D721Med (cell line): ENCODE data around the gene BCAR1.

Source experiments
- DNase-seq: peaks from one replicate; pipeline ENCODE4 v3.0.0; 2011; ENCODE audit warnings: low spot score; ENCODE audit not compliant: insufficient read length
- FAIRE-seq: peaks from 2 replicates; lab custom pipeline; 2011; peaks lifted over from hg19 to GRCh38; lab: Jason Lieb, UNC
- CTCF ChIP-seq: IDR thresholded peaks from 2 replicates; pipeline ENCODE4 v1.5.1; 2012; ENCODE audit warnings: mild to moderate bottlenecking, control low read depth; ENCODE audit not compliant: insufficient read depth; ENCODE audit errors: missing control alignments

BCAR1 gene

DNA sequence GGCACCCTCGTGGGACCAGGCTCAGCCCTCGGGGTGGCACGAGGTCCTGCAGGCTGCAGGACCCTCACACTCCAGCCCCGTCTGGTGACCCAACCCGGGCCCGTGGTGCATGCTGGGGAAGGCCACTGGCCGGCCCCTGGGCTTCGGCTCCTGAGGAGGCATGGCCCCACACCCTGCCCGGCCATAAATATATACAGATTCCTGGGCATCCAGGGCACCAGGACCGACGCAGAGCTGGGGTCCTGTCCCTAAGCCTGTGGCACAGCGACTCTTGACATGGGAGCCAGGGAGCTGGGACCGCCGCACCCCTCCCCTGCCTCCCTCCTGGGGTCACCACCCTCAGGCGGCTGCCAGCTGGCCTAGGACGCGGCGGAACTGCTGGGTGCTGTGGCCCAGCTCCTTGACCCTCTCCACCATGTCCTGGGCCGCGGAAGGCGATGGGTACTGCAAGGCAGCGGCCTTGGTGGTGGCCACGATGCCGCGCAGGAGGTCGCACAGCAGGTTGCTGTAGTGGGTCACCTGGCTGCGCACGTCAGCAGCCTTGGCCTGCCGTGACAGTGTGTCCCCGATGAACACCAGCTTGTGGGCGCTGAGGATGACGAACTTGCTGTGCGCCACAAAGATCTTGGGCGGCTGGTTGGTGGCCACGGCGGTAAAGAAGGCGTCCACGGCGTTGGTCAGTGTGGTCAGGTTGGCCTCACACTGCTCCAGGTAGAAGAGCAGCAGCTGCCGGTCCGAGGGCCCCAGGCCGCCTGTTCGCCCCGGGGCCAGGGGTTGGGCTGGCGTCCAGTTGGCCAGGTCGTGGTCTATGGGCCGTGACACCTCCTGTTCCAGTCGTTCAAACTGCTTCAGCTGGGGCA, 22.0 kb downstream of the BCAR1 start:
- no peak for TF ChIP-seq CTCF
- no peak for FAIRE-seq
- no peak for DNase-seq

DNA sequence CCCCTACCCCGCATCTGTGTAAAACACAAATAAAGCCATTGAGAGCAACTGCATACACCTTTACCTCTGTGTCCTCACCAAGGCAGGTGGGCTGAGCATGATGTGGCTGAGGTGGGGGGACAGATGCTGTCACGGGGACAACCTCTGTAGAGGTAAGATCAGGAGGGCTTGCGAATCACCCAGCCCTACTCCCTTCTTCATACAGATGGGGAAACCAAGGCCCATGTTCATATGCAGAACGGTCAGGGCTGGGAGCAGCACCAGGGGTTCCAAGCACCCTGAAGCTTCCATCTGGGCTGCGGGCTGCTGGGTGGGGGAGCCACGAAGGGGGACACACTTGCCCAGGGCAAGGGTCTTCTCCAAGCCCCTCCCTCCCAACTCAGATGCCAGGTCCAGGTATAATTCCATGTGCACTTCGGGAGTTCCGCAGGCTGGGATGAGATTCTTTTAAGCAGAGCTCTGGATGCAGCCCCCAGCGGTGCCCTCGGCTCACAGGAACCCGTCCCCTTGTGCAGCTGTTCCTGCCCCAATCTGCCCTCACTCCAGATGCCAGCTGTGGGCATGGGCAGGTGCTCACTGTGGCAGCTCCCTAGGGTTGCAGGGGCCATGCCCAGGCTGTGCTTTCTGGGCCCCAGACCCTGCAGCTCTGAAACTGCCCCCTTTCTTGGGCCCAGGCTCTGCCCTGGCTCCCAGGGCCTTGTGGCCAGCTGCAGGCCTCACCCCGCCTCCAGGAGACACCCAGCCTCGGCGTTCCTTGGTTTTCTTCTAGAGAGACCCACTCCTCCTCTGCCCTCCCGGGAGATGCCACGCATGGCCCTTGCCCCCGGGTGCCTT, 23.1 kb downstream of the BCAR1 start:
- no peak for TF ChIP-seq CTCF
- FAIRE-seq (no peak), DNase-seq (no peak)

DNA sequence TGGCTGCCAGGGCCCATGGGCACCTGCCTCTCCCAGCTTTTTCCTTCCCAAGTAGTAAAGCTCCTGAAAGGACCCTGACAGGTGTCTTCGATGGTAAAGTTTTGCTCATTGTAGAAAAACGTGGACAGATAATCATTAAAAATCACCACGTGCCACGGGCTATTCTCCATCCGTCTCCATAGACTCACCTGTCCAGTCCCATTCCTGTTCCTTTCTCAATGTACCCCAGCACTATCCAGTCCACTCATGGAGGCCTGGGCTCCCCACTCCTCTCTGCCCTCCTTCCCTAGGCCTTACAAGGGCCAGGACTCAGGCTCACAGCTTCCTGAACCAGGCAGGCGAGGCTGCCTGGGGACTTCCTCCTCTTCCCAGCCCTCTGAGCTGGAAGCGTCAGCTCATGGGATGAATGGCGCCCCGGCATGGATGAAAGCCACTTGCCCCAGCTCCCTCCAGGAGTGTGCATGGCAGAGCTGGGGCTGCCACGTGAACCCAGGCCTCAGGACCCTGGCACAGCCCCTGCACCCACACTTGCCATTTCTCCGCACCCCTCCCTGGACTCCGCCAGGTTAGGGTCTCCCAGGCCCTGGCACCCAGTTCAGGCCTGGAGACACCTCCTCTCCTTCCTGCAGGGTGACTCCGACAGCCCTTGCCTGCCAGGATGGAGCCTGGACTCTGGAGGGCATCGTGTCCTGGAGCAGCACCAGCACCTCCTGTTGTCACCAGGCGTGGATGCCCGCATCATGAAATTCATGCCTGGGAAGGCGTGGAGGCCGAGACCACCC, 23.9 kb downstream of the BCAR1 start:
- no peak for TF ChIP-seq CTCF
- FAIRE-seq (no peak), DNase-seq (no peak)

DNA sequence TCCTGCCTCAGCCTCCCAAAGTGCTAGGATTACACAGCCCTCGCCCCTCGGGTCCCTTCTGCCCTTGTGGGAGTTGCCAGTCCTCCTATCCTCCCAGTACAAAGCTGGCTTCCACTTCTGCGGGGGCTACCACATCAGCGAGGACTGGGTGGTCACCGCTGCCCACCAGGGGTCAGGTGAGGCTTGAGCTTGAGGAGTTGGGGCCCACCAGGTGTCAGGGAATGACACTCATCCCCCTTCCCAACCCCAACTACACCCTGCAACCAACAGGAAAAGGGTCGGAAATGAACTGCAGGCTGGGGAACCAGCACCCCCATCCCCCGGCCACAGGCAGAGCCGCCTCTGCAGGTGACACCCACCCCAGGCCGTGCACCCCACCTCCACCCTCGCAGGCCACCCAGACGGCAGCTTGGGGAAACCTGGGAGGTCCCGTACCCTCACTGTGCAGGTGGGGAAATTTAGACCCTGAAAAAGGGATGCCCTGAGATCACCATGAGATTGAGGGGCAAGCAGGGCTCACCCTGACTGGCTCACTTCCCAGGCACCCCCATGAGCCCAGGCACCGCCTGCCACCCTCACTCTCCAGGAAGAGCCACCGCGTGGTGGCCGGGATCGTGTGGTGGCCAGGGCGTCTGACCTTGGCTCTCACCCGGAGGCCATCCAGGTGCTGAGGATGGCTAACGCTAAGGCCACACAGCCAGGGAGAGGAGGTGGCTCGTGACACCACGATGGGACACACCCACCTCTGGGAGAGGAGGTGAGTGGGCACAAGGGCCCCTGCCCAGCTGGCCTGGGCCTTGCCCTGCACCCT, 24.7 kb downstream of the BCAR1 start:
- DNase-seq (no peak), FAIRE-seq (no peak)
- no peak for TF ChIP-seq CTCF

GRCh38 chr16:75225678-75226515, 25.5 kb downstream of the BCAR1 start:
- no peak for DNase-seq
- no peak for FAIRE-seq
- TF ChIP-seq CTCF, result no peak
